Measurements from ENCODE around the gene PJA1. TPM values are rescaled to one million over a fixed set of nuclear protein-coding genes. Genes with fewer than 3 reads are reported as not detected.

PJA1 gene
- total RNA-seq, 2 experiments from 2014 or later, result 18.4 to 20.2 TPM

DNA sequence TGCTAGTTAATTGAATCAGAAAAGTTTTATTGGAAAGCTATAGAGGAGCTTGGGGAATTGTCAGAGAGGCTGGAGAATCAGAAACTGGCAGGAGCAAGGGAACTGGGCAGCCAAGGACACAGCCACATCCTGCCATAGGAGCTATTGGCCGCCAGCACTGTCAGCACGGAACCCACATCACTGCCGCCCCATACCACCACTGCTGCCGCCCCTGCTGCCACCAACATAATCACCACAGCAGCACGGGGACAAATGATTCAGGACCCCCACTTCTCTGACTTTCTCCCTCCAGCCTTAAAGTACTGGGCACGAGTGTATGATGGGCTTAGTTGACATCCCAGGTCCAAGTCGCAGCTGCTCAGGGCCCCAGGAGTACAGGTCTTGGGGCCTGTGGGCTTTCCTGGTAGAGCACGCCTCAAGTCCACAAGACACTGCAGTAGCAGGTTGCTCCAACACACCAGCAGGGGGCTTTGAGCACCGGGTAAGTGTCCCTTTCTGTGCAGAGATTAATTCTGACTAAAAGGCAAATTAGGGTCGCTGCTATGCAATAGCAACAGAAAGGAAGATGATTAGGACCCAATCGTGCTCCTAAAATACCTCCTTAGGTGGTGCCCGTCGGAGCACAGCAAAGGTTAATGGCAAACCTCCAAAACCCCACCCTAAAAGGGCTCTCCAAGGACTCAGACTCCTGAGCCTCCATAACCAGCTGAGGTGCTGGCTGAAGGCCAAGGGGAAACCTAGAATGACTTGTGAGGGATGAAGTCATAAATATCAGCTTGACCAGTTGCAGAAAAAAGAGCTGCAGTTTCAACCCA, 6.9 kb downstream of the PJA1 start:
- Histone ChIP-seq H3K4me2 (ENCODE audit: low read length) (no peak overlapping the region), H3K79me2 (ENCODE audit: insufficient read depth, low read depth, low read length) (no peaks in the 10 kb centered on the region), H3K9me2 (ENCODE audit: insufficient read depth, low read length) (no peaks in the 10 kb centered on the region), H3K27ac (ENCODE audit: low read depth, low read length, poor library complexity, severe bottlenecking) (no peak overlapping the region), H3K36me3 (ENCODE audit: insufficient read depth, low read length) (peaks cover 6% of the 10 kb centered on the region; the same call in 1 of the 2 replicates), H2AFZ (ENCODE audit: low read length) (no peak overlapping the region), H3K4me3 (ENCODE audit: low read depth, low read length, poor library complexity, severe bottlenecking) (no peak overlapping the region), H3K4me1 (ENCODE audit: insufficient read depth, low read length, poor library complexity, severe bottlenecking) (peaks cover under 1% of the 10 kb centered on the region), H3K9me3 (ENCODE audit: low read length) (no peaks in the 10 kb centered on the region), H4K20me1 (ENCODE audit: insufficient read depth, low read length) (no peaks in the 10 kb centered on the region)
- intact Hi-C loops (cut with micrococcal nuclease; ENCODE audit: unreplicated experiment), result loop anchor here (5.0 kb wide), 1 partner anchor 64 kb away; no protein-coding TSS in a partner anchor
- ChIA-PET CTCF (ENCODE audit: unreplicated experiment) (no interaction called here), POLR2A (interaction anchor here (0.6 kb wide), 1 partner anchor 14 kb away, joined by 3 read pairs; no protein-coding TSS in a partner anchor)
- TF ChIP-seq EZH2phosphoT487 (IDR thresholded peaks at IDR 0.05; ENCODE audit: borderline replicate concordance, low read depth, low read length) (no peak), CTCF (conservative IDR thresholded peaks at IDR 0.05; ENCODE audit: low read length) (peak; percentile 69)
- DNase-seq (ENCODE audit: low spot score), result peak; percentile 55
- BruUV-seq (replicated peaks), result no TSS peak

DNA sequence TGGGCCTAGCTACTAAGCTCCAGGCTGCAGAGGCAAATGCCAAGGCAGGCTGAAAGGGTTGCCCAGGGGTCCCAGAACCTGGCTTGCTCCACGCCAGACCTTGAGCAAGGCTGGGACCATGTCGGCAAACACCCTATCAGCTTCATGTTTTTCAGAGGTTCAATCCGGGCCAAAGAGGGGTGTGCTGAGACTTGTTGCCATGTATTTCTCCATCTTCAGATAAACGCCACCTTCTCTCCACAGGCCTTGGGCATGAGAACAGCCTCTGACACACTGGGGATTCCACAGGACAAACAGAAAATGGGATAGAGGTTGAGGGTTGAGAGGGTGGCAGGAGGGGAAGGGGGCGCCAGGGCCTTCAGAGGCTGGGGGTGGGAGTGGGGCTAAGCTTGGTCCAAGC, 8.6 kb downstream of the PJA1 start:
- H3K4me2 ChIP-seq (ENCODE audit: low read length), result no peak overlapping the region
- H3K9me3 ChIP-seq (ENCODE audit: low read length), result no peaks in the 10 kb centered on the region
- H2AFZ ChIP-seq (ENCODE audit: low read length), result no peak overlapping the region
- DNase-seq (ENCODE audit: low spot score), result no peak
- no peak overlapping the region for H3K27ac ChIP-seq (ENCODE audit: low read depth, low read length, poor library complexity, severe bottlenecking)
- no peaks in the 10 kb centered on the region for H4K20me1 ChIP-seq (ENCODE audit: insufficient read depth, low read length)
- TF ChIP-seq CTCF (conservative IDR thresholded peaks at IDR 0.05; ENCODE audit: low read length), result no peak
- TF ChIP-seq EZH2phosphoT487 (IDR thresholded peaks at IDR 0.05; ENCODE audit: borderline replicate concordance, low read depth, low read length), result no peak
- BruUV-seq (replicated peaks), result no TSS peak
- H3K36me3 ChIP-seq (ENCODE audit: insufficient read depth, low read length), result peaks cover 3% of the 10 kb centered on the region; the same call in 1 of the 2 replicates
- ChIA-PET POLR2A (no interaction called here), CTCF (ENCODE audit: unreplicated experiment) (no interaction called here)
- no peaks in the 10 kb centered on the region for H3K79me2 ChIP-seq (ENCODE audit: insufficient read depth, low read depth, low read length)
- H3K4me1 ChIP-seq (ENCODE audit: insufficient read depth, low read length, poor library complexity, severe bottlenecking), result no peaks in the 10 kb centered on the region
- intact Hi-C loops (cut with micrococcal nuclease; ENCODE audit: unreplicated experiment), result loop anchor here (5.0 kb wide), 1 partner anchor 66 kb away; no protein-coding TSS in a partner anchor
- H3K4me3 ChIP-seq (ENCODE audit: low read depth, low read length, poor library complexity, severe bottlenecking), result no peak overlapping the region
- no peaks in the 10 kb centered on the region for H3K9me2 ChIP-seq (ENCODE audit: insufficient read depth, low read length)
